GF-D8 (cell line): ENCODE measurements around the gene OR2H2.

Experiments
- DNase-seq: peaks from one replicate; lab custom pipeline; 2025; lab: John Stamatoyannopoulos, UW

OR2H2 gene

DNA sequence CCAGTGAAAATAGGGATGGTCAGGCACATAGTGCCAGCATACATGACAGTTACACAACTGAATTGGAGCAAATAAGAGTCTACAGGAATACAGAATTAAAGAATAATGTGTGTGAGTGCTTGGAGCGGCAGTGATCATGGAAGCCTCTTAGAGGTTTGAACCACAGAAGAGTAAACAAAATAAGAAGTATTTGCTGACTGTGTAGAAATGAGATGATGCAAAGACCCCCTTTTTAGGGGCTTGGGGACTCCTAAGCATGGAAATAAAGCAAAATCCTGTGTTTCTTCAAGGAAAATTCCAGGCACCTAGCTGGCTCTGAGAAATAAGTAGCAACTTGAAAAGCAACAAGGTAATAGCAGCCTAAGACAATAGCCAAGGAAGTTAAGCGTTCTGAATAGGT, 6.8 kb downstream of the OR2H2 start:
- DNase-seq: no peak

- no peak for DNase-seq
Measured at GRCh38 chr6:29593199-29593855, 8.4 kb downstream of the OR2H2 start.

DNA sequence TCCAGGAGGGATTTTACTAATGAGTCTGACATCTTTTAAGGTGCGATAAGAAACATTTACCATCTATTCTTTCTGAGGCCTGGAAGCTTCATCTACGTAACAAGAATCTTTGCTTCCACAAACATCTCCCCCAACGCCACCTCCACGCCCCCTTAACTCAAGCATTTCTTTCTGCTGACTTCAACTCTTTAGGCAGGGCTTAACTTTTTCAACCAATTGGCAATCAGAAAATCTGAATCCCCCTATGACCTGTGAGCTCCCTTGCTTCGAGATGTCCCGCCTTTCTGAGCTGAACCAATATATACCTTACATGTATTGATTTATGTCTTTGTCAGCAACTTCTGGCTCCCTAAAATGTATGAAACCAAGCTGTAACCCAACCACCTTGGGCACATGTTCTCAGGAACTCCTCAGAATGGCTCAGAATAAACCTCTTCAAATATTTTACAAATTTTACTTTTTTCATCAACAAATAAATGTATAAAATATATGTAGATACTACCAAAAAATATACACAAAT, 11.5 kb downstream of the OR2H2 start:
- no peak for DNase-seq

DNA sequence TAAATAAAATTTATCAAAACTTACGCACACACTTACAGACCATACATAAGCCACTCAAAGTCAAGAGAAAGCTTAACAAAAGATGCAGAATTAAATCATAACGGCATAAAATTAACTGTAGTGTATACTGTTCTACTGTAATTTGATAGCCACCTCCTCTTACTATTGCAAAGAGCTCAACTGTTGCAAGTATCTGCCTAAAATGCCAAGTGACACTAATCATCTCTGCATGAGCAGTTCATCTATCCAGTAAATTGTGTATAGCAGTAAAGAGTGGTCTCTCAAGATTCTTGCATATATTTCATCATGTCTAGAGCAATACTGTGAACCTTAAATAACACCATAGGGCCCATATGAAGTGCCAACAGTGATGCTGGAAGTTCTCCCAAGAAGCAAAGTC, 12.3 kb downstream of the OR2H2 start:
- no peak for DNase-seq

DNA sequence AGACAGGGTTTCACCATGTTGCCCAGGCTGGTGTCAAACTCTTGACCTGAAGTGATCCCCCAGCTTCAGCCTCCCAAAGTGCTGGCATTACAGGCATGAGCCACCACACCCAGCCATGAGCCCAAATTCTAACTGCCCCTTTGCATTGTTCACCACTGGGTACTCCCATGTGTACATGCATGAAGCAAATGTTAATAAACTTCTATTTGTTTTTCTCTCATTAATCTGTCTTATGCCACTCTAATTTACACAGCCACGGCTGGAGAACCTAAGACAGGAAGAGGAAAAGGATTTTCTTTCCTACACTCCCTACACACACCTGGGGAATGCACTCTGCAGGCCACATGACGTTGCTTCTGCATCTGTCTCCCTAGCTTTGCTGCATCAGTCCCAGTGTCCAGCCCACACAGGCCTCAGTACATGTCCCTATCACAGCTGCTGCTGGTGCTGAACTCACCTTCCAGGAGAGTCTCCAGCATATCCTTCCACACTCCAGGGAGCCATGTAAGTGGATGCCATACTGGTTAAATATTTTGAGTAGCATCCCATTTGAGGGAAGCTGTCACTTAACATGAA, 13.3 kb downstream of the OR2H2 start:
- DNase-seq: no peak

DNA sequence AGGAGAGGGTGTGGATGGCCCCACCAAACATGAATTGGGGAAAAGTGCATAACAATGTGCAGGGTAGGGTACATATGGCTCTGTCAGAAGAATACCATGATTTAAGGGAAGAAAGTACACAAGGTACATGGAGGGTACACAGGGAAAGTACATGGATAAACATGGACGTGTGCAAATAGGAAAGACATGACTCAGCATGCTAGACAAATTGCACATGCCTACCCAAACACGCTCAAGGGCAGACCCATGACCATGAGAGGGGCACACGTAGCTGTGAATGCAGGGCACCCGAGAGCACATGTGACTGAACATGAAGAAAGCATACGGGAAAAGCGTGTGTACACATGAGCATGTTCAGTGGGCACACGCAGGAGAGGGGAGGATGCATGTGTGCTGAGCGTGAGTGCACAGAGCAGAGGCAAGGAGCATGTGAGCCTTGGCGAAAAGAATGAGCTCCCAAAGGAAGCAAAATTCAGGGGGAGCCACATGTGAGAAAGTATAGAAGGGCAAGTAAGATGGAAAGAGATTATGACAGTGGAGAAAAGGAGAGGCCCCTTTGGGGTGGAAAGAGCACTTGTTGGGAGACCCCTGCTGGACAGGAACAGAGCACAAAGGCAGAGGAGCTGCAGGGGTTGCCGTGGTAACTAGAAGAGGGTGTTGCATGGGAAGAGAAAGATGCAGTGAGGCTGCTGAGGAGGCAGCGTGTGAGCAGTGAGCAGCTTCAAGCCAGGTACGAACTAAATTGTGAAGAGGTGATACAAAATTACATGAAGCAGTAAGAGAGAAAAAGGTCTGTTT, 17.8 kb downstream of the OR2H2 start:
- DNase-seq: no peak

- DNase-seq: no peak
Measured at GRCh38 chr6:29603456-29603855, 18.5 kb downstream of the OR2H2 start.

DNA sequence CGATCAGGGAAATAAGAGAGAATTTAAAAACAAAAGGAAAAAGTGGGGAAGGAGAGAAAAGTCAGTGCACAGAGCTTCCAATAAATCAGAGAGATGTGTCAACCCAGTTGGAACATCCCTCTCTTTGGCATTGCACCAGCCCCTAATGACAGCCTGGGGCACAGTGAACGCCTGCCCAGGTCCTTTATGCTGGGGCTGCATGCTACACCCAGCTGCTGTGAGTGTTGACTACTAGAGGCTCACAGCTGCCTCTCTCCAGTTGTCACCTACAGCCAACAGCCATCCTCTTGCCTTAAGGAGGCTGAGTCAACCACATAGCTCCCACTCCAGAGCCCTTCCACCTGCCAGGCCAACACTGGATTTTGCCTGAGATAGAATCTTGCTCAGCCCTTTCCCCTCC, 19.0 kb downstream of the OR2H2 start:
- DNase-seq: no peak

- DNase-seq: no peak
Measured at GRCh38 chr6:29608131-29608530, 23.2 kb downstream of the OR2H2 start.

DNA sequence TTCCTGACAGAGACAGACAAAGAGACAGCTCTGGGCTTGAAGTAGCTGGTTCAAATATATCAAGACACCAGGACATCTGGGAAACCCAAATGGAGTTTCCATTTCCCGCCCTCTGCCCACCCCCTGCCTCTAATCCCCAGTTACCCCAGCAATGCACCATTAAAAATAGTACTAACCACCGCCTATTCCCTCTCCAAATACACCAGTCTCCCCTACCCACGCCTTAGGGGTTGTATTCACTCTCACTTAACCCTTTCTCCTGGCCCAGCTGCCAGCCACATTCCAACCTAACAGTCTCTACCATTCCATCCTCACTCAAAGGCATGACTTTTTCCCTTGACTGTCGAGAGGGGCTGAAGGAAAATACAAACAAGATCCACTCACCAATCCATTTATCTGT, 25.6 kb downstream of the OR2H2 start:
- no peak for DNase-seq

DNA sequence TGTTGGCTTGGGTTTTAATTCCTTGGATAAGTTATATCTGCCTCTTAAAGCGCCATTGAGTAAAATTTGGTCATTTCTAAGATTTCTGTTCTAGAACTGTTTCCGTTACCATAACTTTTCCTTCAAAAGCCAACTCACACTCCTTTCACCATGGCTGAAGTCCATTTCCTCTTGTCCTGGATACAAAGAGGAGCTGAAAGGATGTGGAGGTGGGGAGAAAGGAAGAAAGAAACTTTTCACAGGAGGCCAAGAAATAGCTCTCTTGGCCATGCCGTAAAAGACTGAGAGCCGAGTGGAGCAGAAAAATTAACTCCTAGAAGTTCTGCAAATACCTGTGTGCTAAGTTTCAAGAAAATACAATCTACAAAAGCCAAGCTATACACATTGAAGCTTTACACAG, 26.5 kb downstream of the OR2H2 start:
- DNase-seq: no peak

DNA sequence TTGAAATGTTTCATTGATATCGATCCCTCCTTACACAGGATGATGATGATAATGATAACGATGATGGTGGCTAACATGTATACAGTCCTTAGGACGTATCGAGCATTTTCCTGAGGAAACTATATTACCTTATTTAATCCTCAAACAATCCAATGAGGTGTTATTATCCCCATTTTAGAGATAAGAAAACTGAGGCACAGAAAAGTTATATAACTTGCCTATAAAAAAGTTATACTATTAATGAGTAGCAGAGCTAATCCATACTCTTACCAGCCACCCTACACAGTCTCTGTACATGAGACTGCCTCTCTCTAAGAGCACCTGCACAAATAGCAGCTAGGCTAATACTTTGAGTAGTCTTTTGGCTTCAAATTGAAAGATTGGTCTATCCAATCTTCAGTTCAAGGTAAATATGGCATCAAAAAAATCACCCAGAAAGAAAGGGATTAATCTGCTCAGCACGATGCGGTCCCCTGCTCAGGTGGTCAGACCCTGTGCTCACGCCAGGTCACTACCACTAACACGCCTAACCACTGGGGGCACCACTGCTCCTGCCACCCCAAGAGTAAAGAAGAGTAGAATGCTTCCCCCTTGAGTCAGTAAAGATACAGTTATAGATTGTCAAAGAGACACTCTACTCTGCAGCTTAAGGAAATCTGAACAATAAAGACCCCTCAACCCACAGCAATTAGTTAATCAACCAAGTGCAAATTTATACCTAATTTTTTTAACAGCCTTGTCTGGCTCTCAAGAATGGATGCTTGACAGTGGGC, 33.0 kb downstream of the OR2H2 start:
- DNase-seq: no peak

- DNase-seq: no peak
Measured at GRCh38 chr6:29619578-29620160, 34.7 kb downstream of the OR2H2 start.

- no peak for DNase-seq
Measured at GRCh38 chr6:29620630-29621029, 35.7 kb downstream of the OR2H2 start.

GRCh38 chr6:29624520-29624961, 39.6 kb downstream of the OR2H2 start:
- DNase-seq: no peak

DNA sequence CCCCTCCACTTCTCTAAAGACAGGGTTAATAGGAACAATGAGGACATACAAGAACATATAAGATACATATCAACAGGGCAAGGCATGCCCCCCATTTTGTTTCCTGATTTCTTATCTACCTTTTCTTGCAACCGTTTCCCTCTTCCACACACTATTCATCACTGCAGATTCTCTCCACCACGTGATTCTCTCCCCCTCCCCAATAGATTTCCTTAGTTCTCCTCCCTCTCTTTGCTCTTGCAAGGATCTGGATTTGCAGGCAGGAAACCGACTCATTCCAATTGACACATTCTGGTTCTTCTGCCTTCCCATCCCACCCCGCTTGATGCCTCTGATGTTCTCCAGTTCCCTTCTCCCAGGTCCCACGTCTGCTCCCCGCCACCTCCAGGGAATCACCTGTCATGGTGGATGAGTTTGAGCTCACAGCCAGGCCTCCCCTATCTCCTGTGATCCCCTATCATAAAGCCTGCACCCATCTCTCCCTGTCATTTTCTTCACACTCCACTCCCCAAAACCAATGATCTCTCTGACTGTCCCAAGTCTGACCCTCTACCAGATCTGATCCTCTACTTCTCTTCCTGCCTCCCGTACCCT, 40.5 kb downstream of the OR2H2 start:
- no peak for DNase-seq

- DNase-seq: no peak
Measured at GRCh38 chr6:29626948-29627754, 42.2 kb downstream of the OR2H2 start.

- DNase-seq: no peak
Measured at GRCh38 chr6:29627755-29628418, 43.0 kb downstream of the OR2H2 start.

DNA sequence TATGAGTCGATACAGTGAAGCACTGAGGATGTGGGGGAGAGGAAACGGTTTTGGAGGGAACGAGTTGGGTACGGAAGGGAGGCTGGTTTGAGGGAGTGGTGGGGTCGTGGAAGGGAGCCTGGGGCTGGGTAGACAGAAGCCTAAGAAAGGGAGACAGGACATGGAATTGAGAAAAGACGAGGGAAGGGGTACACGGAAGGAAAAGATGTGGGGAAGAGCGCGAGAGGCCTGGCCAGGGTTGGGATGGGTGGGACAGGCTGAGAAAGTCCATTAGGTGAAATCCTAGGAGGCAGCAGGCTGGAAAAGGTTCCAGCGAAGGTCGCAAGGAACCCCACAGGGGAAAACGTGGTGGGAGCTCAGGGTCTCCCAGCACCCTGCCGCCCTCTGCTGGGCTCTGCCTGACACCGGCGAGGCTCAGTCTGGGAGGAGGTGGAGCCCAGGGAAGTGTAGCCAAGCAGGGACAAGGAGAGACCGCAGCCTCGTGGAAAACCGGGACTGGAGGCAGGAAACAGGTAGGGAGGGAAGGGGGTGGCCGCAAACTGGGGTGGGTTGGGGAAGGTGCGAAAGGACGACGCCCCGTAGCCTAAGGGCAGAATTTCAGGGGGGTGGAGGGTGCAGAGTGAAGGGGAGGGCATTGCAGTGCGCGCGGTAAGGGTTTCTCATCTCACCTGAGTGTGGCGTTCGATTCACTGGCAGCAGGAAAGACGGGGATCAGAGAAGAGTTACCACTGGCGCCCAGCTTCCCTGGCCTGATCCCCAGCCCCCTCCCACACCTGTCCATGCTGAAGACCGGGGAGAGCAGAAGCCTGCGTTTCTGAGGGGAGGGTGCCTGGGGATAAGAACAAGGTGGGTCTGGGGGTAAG, 43.7 kb downstream of the OR2H2 start:
- DNase-seq: no peak
